Suprapubic skin (tissue), 4 donors: ENCODE measurements around the gene IVD.

ENCODE experiments used
- CTCF ChIP-seq, 2 donors: fragments of 200-600 bp in 1 of 2; fragments of 450-650 bp in 1 of 2; sonication (generic) in 1 of 2; IDR thresholded peaks; one replicate each; pipeline ENCODE4 v1.5.1; 2016 to 2019; ENCODE audit warnings: antibody characterized with exemption in 2 of 2, mild to moderate bottlenecking in 1 of 2, moderate library complexity in 1 of 2
- EP300 ChIP-seq: sonication (generic); formaldehyde crosslinking; IDR thresholded peaks from one replicate; pipeline ENCODE4 v1.6.1; 2017; ENCODE audit warnings: antibody characterized with exemption
- POLR2A ChIP-seq, 2 donors: fragments of 450-650 bp; IDR thresholded peaks; one replicate each; pipeline ENCODE4 v1.6.1; 2017; ENCODE audit warnings: antibody characterized with exemption in 2 of 2, mild to moderate bottlenecking in 2 of 2, moderate library complexity in 2 of 2
- POLR2AphosphoS5 ChIP-seq, 3 donors: sonication (generic); formaldehyde crosslinking; IDR thresholded peaks; one replicate each; pipeline ENCODE4 v1.6.1; 2017; ENCODE audit warnings: antibody characterized with exemption in 3 of 3

- TF ChIP-seq CTCF (IDR thresholded peaks at IDR 0.05) (no peak), POLR2AphosphoS5 (IDR thresholded peaks at IDR 0.05) (no peak), EP300 (no peak), POLR2A (IDR thresholded peaks at IDR 0.05) (no peak)
These were observed 38.3 kb downstream of the IVD start for GRCh38 chr15:40443846-40444245.
